ENCODE data around the gene BMPR1A.

DNA sequence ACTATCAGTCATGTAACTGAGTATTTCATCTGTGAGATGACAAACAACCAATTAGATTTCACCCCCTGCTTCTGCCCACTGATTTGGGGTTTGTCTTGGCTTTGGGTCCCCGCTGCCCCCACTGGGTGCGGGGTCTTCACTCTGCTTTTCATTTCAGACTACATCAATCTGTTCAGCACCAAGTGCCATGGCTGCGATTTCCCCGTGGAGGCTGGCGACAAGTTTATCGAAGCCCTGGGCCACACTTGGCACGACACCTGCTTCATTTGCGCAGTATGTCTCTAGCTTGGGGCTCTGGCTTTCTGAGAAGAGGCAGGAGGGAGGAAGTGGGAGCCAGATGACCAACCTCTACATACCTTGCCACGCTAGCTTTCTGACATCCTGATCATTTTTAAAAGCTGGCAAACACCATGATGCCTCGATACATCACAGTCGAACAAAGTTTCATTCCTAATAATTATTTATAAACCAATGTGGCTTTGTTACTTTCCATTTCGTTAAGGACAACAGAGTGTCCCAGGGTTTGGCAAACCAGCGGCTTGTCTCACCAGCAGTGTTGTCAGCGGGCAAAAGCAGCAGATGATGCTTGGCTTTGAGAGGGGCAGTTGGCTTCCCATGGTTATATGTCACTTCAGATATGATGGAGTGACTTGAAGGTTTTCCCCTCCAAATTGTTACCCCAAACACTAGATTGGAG, 30.3 kb upstream of the BMPR1A start:
- TF ChIP-seq EZH2phosphoT487 (IDR thresholded peaks at IDR 0.05; ENCODE audit: borderline replicate concordance, low read depth, low read length): no peak
- TF ChIP-seq, protein P1, sequence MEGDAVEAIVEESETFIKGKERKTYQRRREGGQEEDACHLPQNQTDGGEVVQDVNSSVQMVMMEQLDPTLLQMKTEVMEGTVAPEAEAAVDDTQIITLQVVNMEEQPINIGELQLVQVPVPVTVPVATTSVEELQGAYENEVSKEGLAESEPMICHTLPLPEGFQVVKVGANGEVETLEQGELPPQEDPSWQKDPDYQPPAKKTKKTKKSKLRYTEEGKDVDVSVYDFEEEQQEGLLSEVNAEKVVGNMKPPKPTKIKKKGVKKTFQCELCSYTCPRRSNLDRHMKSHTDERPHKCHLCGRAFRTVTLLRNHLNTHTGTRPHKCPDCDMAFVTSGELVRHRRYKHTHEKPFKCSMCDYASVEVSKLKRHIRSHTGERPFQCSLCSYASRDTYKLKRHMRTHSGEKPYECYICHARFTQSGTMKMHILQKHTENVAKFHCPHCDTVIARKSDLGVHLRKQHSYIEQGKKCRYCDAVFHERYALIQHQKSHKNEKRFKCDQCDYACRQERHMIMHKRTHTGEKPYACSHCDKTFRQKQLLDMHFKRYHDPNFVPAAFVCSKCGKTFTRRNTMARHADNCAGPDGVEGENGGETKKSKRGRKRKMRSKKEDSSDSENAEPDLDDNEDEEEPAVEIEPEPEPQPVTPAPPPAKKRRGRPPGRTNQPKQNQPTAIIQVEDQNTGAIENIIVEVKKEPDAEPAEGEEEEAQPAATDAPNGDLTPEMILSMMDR (conservative IDR thresholded peaks at IDR 0.05; ENCODE audit: low read length): no peak

Measured in OCI-LY7 (cell line).